ENCODE data around the gene RNASE9.
"Not testable (repeated sequence)": the region's sequence is repeated elsewhere in the genome, so short reads cannot be mapped to it uniquely, and the experiment has no call there.

RNASE9 gene

GRCh38 chr14:20560961-20561360 lies at the start of gene RNASE9:
TSS of gene RNASE9 (minus strand) at chr14:20561047.
- DNase-seq = no peak

GRCh38 chr14:20610002-20610765 lies 49.3 kb upstream of the RNASE9 start:
- peak; percentile 77 for DNase-seq

GRCh38 chr14:20609215-20610001 lies 48.6 kb upstream of the RNASE9 start:
- peak; percentile 79 for DNase-seq

GRCh38 chr14:20608383-20609110 lies 47.7 kb upstream of the RNASE9 start:
- no peak for DNase-seq

- DNase-seq = no peak
These were observed 46.8 kb upstream of the RNASE9 start for GRCh38 chr14:20607617-20608016.

GRCh38 chr14:20606902-20607242 lies 46.0 kb upstream of the RNASE9 start:
- no peak for DNase-seq

- no peak for DNase-seq
These were observed 45.5 kb upstream of the RNASE9 start for GRCh38 chr14:20606190-20606901.

GRCh38 chr14:20603813-20604690 lies 43.2 kb upstream of the RNASE9 start:
- DNase-seq = no peak

GRCh38 chr14:20602583-20602982 lies 41.7 kb upstream of the RNASE9 start:
- DNase-seq = no peak

- DNase-seq = no peak
These were observed 40.7 kb upstream of the RNASE9 start for GRCh38 chr14:20601522-20601921.

GRCh38 chr14:20597108-20597507 lies 36.3 kb upstream of the RNASE9 start:
- no peak for DNase-seq

GRCh38 chr14:20595726-20596125 lies 34.9 kb upstream of the RNASE9 start:
- DNase-seq = not testable (repeated sequence)

GRCh38 chr14:20592574-20592973 lies 31.7 kb upstream of the RNASE9 start:
- no peak for DNase-seq

- no peak for DNase-seq
These were observed 30.4 kb upstream of the RNASE9 start, which contains the start of gene RNASE12 for GRCh38 chr14:20591235-20591634. TSS of gene RNASE12 (minus strand) at chr14:20591376. CDS start at chr14:20590723, 653 bp downstream.

- no peak for DNase-seq
These were observed 26.8 kb upstream of the RNASE9 start, which contains the start of gene RNASE11 for GRCh38 chr14:20587489-20588154. TSS of gene RNASE11 (minus strand) at chr14:20588001.

GRCh38 chr14:20583908-20584307 lies 23.1 kb upstream of the RNASE9 start:
- DNase-seq = no peak

- DNase-seq = no peak
These were observed 22.3 kb upstream of the RNASE9 start for GRCh38 chr14:20583142-20583541.

- no peak for DNase-seq
These were observed 19.4 kb upstream of the RNASE9 start for GRCh38 chr14:20580242-20580641.

GRCh38 chr14:20578784-20579502 lies 18.1 kb upstream of the RNASE9 start:
- DNase-seq = no peak

GRCh38 chr14:20578325-20578724 lies 17.5 kb upstream of the RNASE9 start:
- no peak for DNase-seq
